MG63 (cell line): ENCODE measurements around the gene DNAJC10. TPM values are rescaled to one million over a fixed set of nuclear protein-coding genes. Genes with fewer than 3 reads are reported as not detected.

Source experiments
- DNase-seq: peaks from one replicate; pipeline ENCODE4 v3.0.0-alpha.2; 2020
- H3K27me3 ChIP-seq: fragments of 250-450 bp; sonication (Bioruptor Pico); 2 replicates; pipeline ENCODE4 v1.5.1; 2020; ENCODE audit warnings: mild to moderate bottlenecking, moderate library complexity
- H3K36me3 ChIP-seq: fragments of 250-450 bp; sonication (Bioruptor Pico); 2 replicates; pipeline ENCODE4 v1.5.1; 2020; ENCODE audit warnings: mild to moderate bottlenecking, moderate library complexity
- H3K4me3 ChIP-seq: fragments of 250-450 bp; sonication (Bioruptor Pico); 2 replicates; pipeline ENCODE4 v1.5.1; 2020; ENCODE audit warnings: mild to moderate bottlenecking, moderate library complexity
- H3K9me3 ChIP-seq: fragments of 250-450 bp; sonication (Bioruptor Pico); 2 replicates; pipeline ENCODE4 v1.5.1; 2020; ENCODE audit warnings: mild to moderate bottlenecking, moderate library complexity
- total RNA-seq: library from RNA; depleted of rRNA; stranded (reverse); fragments of >200 nt; shearing (Covaris generic); gene quantifications from 2 replicates; pipeline ENCODE4 v1.2.3, GENCODE V29; 2014; ENCODE audit warnings: low replicate concordance; rRNA removed

DNAJC10 gene
- total RNA-seq, 1 experiment from 2014 or later: 86.0 TPM

DNA sequence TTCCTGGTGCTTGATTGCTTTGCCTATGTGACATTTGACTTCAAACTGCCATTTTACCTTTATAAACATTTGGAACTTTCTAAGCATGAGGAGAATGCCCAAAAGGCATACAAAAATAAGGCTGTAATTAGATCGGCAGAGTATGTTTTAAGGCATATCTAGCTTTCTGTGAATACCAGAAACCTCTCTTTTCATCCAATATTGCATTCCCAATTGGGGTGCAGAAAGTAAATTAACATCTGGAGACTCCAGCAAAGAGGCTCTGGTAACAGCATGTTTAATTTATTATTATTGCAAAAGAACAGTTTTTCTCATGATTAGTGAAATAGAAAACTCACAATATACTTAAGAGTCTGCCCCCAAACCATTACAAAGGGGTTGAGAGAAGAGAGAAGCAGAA lies 118.2 kb downstream of the DNAJC10 start:
- H3K4me3 ChIP-seq: no peak overlapping the region
- no peaks in the 10 kb centered on the region for H3K9me3 ChIP-seq
- DNase-seq: no peak
- no peaks in the 10 kb centered on the region for H3K36me3 ChIP-seq
- H3K27me3 ChIP-seq: peaks cover under 1% of the 10 kb centered on the region; the same call in 1 of the 2 replicates

DNA sequence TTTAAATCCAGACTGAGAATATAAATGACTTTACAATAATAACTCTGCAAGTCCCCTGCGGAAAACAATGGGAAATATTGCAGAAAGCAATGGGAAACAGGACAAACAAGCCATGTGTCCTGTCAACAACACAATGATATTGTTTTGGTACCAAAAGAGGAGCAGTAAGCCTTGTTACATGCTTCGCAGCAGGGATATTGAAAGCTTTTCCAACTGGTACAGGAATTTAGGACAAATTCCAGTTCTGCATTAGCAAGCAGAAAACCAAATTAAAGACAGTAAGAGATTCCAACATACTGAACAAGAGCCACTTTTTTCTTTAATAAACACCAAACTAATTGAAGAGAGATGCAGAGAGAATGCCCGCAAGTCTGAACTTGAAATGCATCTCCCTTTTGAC lies 120.4 kb downstream of the DNAJC10 start:
- no peaks in the 10 kb centered on the region for H3K36me3 ChIP-seq
- DNase-seq: no peak
- no peak overlapping the region for H3K4me3 ChIP-seq
- no peaks in the 10 kb centered on the region for H3K9me3 ChIP-seq
- H3K27me3 ChIP-seq: peaks cover 7% of the 10 kb centered on the region

Other genes starting within 250 kb of the DNAJC10 start
- not detected in 2 replicates for gene FRZB, start 150.4 kb downstream of the DNAJC10 start, total RNA-seq